GM10266 (cell line): Measurements from ENCODE around the gene PCDHGA8.
"Not testable (repeated sequence)": the region's sequence is repeated elsewhere in the genome, so short reads cannot be mapped to it uniquely, and the experiment has no call there.

Experiments used
- DNase-seq: peaks from one replicate; pipeline ENCODE4 v3.0.0; 2012; ENCODE audit errors: extremely low spot score
- CTCF ChIP-seq: IDR thresholded peaks from 2 replicates; pipeline ENCODE4 v1.5.1; 2012; ENCODE audit warnings: mild to moderate bottlenecking, low read depth; ENCODE audit not compliant: control insufficient read depth, insufficient read depth; ENCODE audit errors: missing control alignments

The PCDHGA8 gene

GRCh38 chr5:141392429-141393198, at the start of gene PCDHGA8:
Gene PCDHGA8, plus strand, starts transcription at chr5:141392633. Its CDS starts 181 bp downstream, at chr5:141392814.
- no peak for TF ChIP-seq CTCF
- no peak for DNase-seq

GRCh38 chr5:141342773-141343172, 49.7 kb upstream of the PCDHGA8 start:
- TF ChIP-seq CTCF = no peak
- no peak for DNase-seq

- TF ChIP-seq CTCF = peak; percentile 26
- peak; percentile 65 for DNase-seq
Observed at GRCh38 chr5:141343242-141343952, 49.0 kb upstream of the PCDHGA8 start, which contains the start of gene PCDHGA3. Gene PCDHGA3, plus strand, starts transcription at chr5:141343829. Its CDS starts 205 bp downstream, at chr5:141344034.

GRCh38 chr5:141343953-141344463, 48.4 kb upstream of the PCDHGA8 start:
- no peak for DNase-seq
- no peak for TF ChIP-seq CTCF

- TF ChIP-seq CTCF = no peak
- DNase-seq = no peak
Observed at GRCh38 chr5:141345327-141345726, 47.1 kb upstream of the PCDHGA8 start.

- not testable (repeated sequence) for DNase-seq
Observed at GRCh38 chr5:141346017-141346416, 46.4 kb upstream of the PCDHGA8 start.

- DNase-seq = peak; percentile 59
- TF ChIP-seq CTCF = peak; percentile 49
Observed at GRCh38 chr5:141349917-141350619, 42.4 kb upstream of the PCDHGA8 start, which contains the start of gene PCDHGB1. Gene PCDHGB1, plus strand, starts transcription at chr5:141350099. Its CDS starts 162 bp downstream, at chr5:141350261.
